IPS-NIHi11 (cell line): Measurements from ENCODE around the gene TTYH2.

Source experiments
- DNase-seq: peaks from one replicate; pipeline ENCODE4 v3.0.0; 2012; ENCODE audit warnings: mixed read lengths, low spot score

Gene TTYH2

GRCh38 chr17:74235911-74236371 is 22.6 kb downstream of the TTYH2 start:
- DNase-seq: no peak

GRCh38 chr17:74237321-74237720 is 23.9 kb downstream of the TTYH2 start:
- DNase-seq: no peak

GRCh38 chr17:74239172-74239571 is 25.8 kb downstream of the TTYH2 start:
- DNase-seq: no peak

- no peak for DNase-seq
These were observed 27.3 kb downstream of the TTYH2 start for GRCh38 chr17:74240618-74241205.

GRCh38 chr17:74241431-74241830 is 28.1 kb downstream of the TTYH2 start:
- no peak for DNase-seq

GRCh38 chr17:74241847-74242246 is 28.5 kb downstream of the TTYH2 start:
- no peak for DNase-seq

- no peak for DNase-seq
These were observed 29.8 kb downstream of the TTYH2 start for GRCh38 chr17:74243013-74243755.

GRCh38 chr17:74244128-74244527 is 30.8 kb downstream of the TTYH2 start:
- DNase-seq: no peak

- no peak for DNase-seq
These were observed 31.2 kb downstream of the TTYH2 start for GRCh38 chr17:74244548-74244947.

GRCh38 chr17:74245145-74245831 is 31.9 kb downstream of the TTYH2 start:
- peak; percentile 76 for DNase-seq

GRCh38 chr17:74245871-74246270 is 32.5 kb downstream of the TTYH2 start:
- no peak for DNase-seq

GRCh38 chr17:74249590-74250270 is 36.4 kb downstream of the TTYH2 start:
- DNase-seq: peak; percentile 48

GRCh38 chr17:74250324-74250995 is 37.1 kb downstream of the TTYH2 start:
- DNase-seq: no peak

GRCh38 chr17:74251051-74251450 is 37.7 kb downstream of the TTYH2 start:
- DNase-seq: no peak

- no peak for DNase-seq
These were observed 38.2 kb downstream of the TTYH2 start for GRCh38 chr17:74251569-74251968.

GRCh38 chr17:74252211-74252610 is 38.8 kb downstream of the TTYH2 start:
- DNase-seq: peak; percentile 45

GRCh38 chr17:74253036-74253435 is 39.7 kb downstream of the TTYH2 start:
- DNase-seq: no peak

GRCh38 chr17:74257311-74257710 is 43.9 kb downstream of the TTYH2 start:
- DNase-seq: no peak

GRCh38 chr17:74259667-74260524 is 46.5 kb downstream of the TTYH2 start:
- peak; percentile 54 for DNase-seq

GRCh38 chr17:74260525-74260850 is 47.1 kb downstream of the TTYH2 start:
- DNase-seq: peak; percentile 62

GRCh38 chr17:74262601-74263000 is 49.2 kb downstream of the TTYH2 start:
- DNase-seq: no peak
